ENCODE results near the gene TRABD2A. TPM values are rescaled to one million over a fixed set of nuclear protein-coding genes. Genes with fewer than 3 reads are reported as not detected.

The TRABD2A gene
- total RNA-seq, 3 donors from 2014 or later (not counting 1 experiment from before 2014, with no cell fraction given), result 1.4 to 6.3 (median 6.3) TPM

DNA sequence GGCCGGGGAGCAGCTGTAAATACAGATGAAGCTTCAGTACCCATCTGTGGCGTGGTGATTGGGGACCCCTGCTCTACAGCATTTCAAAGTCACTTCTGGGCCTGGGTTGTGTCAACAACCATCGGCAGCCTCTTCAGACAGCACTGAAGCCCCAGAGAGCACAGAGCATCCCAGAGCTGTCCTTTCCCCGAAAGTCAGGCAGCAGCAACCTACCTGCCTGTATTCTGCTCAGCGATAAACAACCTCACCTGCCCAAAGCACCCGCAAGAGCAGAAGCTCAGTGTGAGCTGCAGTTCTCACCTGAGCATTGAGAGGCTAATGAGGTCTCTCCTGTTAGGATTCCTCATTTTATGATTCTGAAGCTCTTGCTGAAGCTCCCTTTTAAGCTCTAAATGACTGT is 19.3 kb downstream of the TRABD2A start:
- Mint-ChIP-seq H3K27me3 (ENCODE audit: low read depth in 2 of 2) (no peaks in the 10 kb centered on the region), H3K4me3 (no peak overlapping the region), H3K36me3 (no peaks in the 10 kb centered on the region), H3K4me1 (peaks cover 31 to 38% of the 10 kb centered on the region in 2 donors), H3K27ac (peak overlapping the region in 1 of 2 donors; percentile 33), H3K9me3 (no peaks in the 10 kb centered on the region)
- peak in 1 of 2 donors; percentile 26 for DNase-seq
- Histone ChIP-seq H3K4me1 (ENCODE audit: control insufficient read depth, insufficient read depth, low read length) (peaks cover 33% of the 10 kb centered on the region), H3K9me3 (ENCODE audit: control insufficient read depth, insufficient read depth, low read length) (no peaks in the 10 kb centered on the region), H3K27ac (ENCODE audit: low read length) (no peak overlapping the region), H3K36me3 (ENCODE audit: control insufficient read depth, insufficient read depth, low read length) (no peaks in the 10 kb centered on the region), H3K27me3 (ENCODE audit: control insufficient read depth, insufficient read depth, low read length) (no peaks in the 10 kb centered on the region), H3K4me3 (ENCODE audit: low read length) (no peak overlapping the region)
- TF ChIP-seq, protein P1, sequence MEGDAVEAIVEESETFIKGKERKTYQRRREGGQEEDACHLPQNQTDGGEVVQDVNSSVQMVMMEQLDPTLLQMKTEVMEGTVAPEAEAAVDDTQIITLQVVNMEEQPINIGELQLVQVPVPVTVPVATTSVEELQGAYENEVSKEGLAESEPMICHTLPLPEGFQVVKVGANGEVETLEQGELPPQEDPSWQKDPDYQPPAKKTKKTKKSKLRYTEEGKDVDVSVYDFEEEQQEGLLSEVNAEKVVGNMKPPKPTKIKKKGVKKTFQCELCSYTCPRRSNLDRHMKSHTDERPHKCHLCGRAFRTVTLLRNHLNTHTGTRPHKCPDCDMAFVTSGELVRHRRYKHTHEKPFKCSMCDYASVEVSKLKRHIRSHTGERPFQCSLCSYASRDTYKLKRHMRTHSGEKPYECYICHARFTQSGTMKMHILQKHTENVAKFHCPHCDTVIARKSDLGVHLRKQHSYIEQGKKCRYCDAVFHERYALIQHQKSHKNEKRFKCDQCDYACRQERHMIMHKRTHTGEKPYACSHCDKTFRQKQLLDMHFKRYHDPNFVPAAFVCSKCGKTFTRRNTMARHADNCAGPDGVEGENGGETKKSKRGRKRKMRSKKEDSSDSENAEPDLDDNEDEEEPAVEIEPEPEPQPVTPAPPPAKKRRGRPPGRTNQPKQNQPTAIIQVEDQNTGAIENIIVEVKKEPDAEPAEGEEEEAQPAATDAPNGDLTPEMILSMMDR (IDR thresholded peaks at IDR 0.05), result no peak
- intact Hi-C loops (cut with micrococcal nuclease), result no loop called here
- no peak for ATAC-seq
- WGBS (ENCODE audit: insufficient coverage), result 95% methylated on average over 6 of the region's 6 CpGs

- Histone ChIP-seq H3K27me3 (ENCODE audit: control insufficient read depth, insufficient read depth, low read length) (no peaks in the 10 kb centered on the region), H3K9me3 (ENCODE audit: control insufficient read depth, insufficient read depth, low read length) (no peaks in the 10 kb centered on the region), H3K27ac (ENCODE audit: low read length) (no peak overlapping the region), H3K4me3 (ENCODE audit: low read length) (no peak overlapping the region), H3K36me3 (ENCODE audit: control insufficient read depth, insufficient read depth, low read length) (no peaks in the 10 kb centered on the region), H3K4me1 (ENCODE audit: control insufficient read depth, insufficient read depth, low read length) (peaks cover 29% of the 10 kb centered on the region)
- 100% methylated on average over 1 of the region's 3 CpGs for WGBS (ENCODE audit: insufficient coverage)
- Mint-ChIP-seq H3K4me1 (peaks cover 26 to 41% of the 10 kb centered on the region in 2 donors), H3K4me3 (no peak overlapping the region), H3K27ac (no peak overlapping the region), H3K27me3 (ENCODE audit: low read depth in 2 of 2) (no peaks in the 10 kb centered on the region), H3K9me3 (no peaks in the 10 kb centered on the region), H3K36me3 (no peaks in the 10 kb centered on the region)
- no peak for ATAC-seq
- TF ChIP-seq, protein P1 (IDR thresholded peaks at IDR 0.05), result no peak
- intact Hi-C loops (cut with micrococcal nuclease), result no loop called here
- DNase-seq, result peak in 1 of 2 donors; percentile 30
Observed at GRCh38 chr2:84858937-84859336, 21.9 kb downstream of the TRABD2A start.

GRCh38 chr2:84858123-84858522 is 22.8 kb downstream of the TRABD2A start:
- peak in 1 of 2 donors; percentile 34 for DNase-seq
- Mint-ChIP-seq H3K4me1 (peaks cover 26 to 41% of the 10 kb centered on the region in 2 donors), H3K27me3 (ENCODE audit: low read depth in 2 of 2) (no peaks in the 10 kb centered on the region), H3K27ac (peak overlapping the region; percentile 27 to 82), H3K36me3 (peaks cover 2% of the 10 kb centered on the region), H3K9me3 (no peaks in the 10 kb centered on the region), H3K4me3 (no peak overlapping the region)
- Histone ChIP-seq H3K9me3 (ENCODE audit: control insufficient read depth, insufficient read depth, low read length) (no peaks in the 10 kb centered on the region), H3K4me3 (ENCODE audit: low read length) (no peak overlapping the region), H3K4me1 (ENCODE audit: control insufficient read depth, insufficient read depth, low read length) (peaks cover 29% of the 10 kb centered on the region), H3K27me3 (ENCODE audit: control insufficient read depth, insufficient read depth, low read length) (no peaks in the 10 kb centered on the region), H3K27ac (ENCODE audit: low read length) (no peak overlapping the region), H3K36me3 (ENCODE audit: control insufficient read depth, insufficient read depth, low read length) (no peaks in the 10 kb centered on the region)
- TF ChIP-seq, protein P1 (IDR thresholded peaks at IDR 0.05), result no peak
- no peak for ATAC-seq
- WGBS (ENCODE audit: insufficient coverage), result 84% methylated on average over 3 of the region's 3 CpGs
- intact Hi-C loops (cut with micrococcal nuclease), result no loop called here

- no peak overlapping the region for H3K27ac ChIP-seq (ENCODE audit: low read length)
- Mint-ChIP-seq H3K27ac (peak overlapping the region; percentile 78 to 82), H3K4me3 (no peak overlapping the region), H3K36me3 (peaks cover 8% of the 10 kb centered on the region), H3K4me1 (peaks cover 26 to 41% of the 10 kb centered on the region in 2 donors), H3K27me3 (ENCODE audit: low read depth in 2 of 2) (no peaks in the 10 kb centered on the region), H3K9me3 (no peaks in the 10 kb centered on the region)
- no peaks in the 10 kb centered on the region for H3K27me3 ChIP-seq (ENCODE audit: control insufficient read depth, insufficient read depth, low read length)
- intact Hi-C loops (cut with micrococcal nuclease), result no loop called here
- no peak for ATAC-seq
- H3K36me3 ChIP-seq (ENCODE audit: control insufficient read depth, insufficient read depth, low read length), result no peaks in the 10 kb centered on the region
- TF ChIP-seq, protein P1 (IDR thresholded peaks at IDR 0.05), result no peak
- no peaks in the 10 kb centered on the region for H3K9me3 ChIP-seq (ENCODE audit: control insufficient read depth, insufficient read depth, low read length)
- no peak overlapping the region for H3K4me3 ChIP-seq (ENCODE audit: low read length)
- 92% methylated on average over 5 of the region's 5 CpGs for WGBS (ENCODE audit: insufficient coverage)
- peaks cover 29% of the 10 kb centered on the region for H3K4me1 ChIP-seq (ENCODE audit: control insufficient read depth, insufficient read depth, low read length)
- no peak for DNase-seq
Observed at GRCh38 chr2:84857566-84857965, 23.3 kb downstream of the TRABD2A start.

Data from natural killer cell (primary cell).